ENCODE data around the gene PTPN9.

Gene PTPN9

DNA sequence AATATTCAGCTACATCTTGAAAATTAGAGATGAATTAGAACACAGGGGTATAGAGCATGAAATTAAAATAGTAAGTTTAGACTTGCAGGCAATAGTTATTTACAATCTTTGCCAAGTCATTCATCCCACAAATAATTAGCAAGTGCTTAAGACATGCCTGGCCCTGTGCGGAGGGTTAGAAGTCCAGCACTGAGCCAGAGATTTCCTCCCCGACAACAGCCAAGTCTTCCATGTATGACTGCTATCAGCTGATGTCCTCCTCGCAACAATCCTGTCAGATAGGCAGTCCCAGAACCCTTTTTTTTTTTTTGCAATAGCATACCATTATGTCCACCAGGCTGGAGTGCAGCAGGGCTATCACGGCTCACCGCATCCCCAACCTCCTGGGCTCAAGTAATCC lies 142.2 kb downstream of the PTPN9 start:
- Histone ChIP-seq H3K36me3 (ENCODE audit: control insufficient read depth, insufficient read depth, low read length) (peaks cover 23% of the 10 kb centered on the region), H3K4me1 (ENCODE audit: control insufficient read depth, insufficient read depth, low read length) (no peaks in the 10 kb centered on the region), H3K9ac (ENCODE audit: low read length) (no peak overlapping the region), H3K27ac (ENCODE audit: low read depth, low read length) (no peak overlapping the region), H3K4me3 (ENCODE audit: low read depth, low read length) (no peak overlapping the region), H3K9me3 (ENCODE audit: control insufficient read depth, insufficient read depth, low read depth, low read length) (no peaks in the 10 kb centered on the region), H3K27me3 (ENCODE audit: control insufficient read depth, insufficient read depth, low read length) (no peaks in the 10 kb centered on the region)

DNA sequence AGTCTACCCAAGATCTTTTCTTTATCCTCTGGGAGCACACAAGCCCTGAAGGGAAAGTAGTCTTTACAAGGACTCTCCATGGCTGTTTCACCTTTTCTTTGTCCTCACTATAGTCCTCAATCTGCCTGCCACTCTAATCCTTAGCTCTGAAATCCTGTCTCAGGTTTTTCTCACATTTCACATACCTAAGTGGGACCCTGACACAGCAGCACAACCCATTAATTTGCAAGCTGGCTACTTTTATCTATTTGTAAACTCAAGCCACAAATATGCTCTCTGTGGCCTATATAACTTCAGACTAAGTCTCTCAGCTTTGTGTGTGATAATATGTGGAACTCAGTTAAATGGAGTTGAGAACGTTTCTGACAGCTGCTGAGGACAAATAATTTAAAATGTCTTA lies 147.4 kb downstream of the PTPN9 start:
- H3K4me3 ChIP-seq (ENCODE audit: low read depth, low read length) = no peak overlapping the region
- H3K36me3 ChIP-seq (ENCODE audit: control insufficient read depth, insufficient read depth, low read length) = peaks cover 51% of the 10 kb centered on the region
- H3K9ac ChIP-seq (ENCODE audit: low read length) = no peak overlapping the region

DNA sequence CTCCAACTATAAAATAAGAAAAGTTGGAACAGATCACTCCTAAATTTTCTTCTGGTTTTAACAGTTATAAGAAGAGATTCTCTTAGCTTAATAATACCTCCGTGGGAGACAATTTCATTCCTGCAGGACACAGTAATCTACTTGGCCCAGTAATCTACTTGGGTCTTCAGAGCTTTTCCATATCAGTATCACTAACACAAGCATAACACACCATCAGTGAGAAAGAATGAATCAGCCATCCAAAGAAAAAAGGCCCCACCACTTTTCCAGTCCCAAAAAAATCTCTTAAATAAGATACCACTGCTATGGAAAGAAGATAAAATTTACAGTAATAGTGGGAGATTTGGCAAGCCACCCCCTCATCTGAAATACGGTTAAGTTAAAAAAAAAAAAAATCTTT lies 147.8 kb downstream of the PTPN9 start:
- no peak overlapping the region for H3K27ac ChIP-seq (ENCODE audit: low read depth, low read length)
- H3K36me3 ChIP-seq (ENCODE audit: control insufficient read depth, insufficient read depth, low read length) = peaks cover 51% of the 10 kb centered on the region
- H3K9me3 ChIP-seq (ENCODE audit: control insufficient read depth, insufficient read depth, low read depth, low read length) = no peaks in the 10 kb centered on the region
- no peaks in the 10 kb centered on the region for H3K27me3 ChIP-seq (ENCODE audit: control insufficient read depth, insufficient read depth, low read length)
- no peak overlapping the region for H3K4me3 ChIP-seq (ENCODE audit: low read depth, low read length)
- no peaks in the 10 kb centered on the region for H3K4me1 ChIP-seq (ENCODE audit: control insufficient read depth, insufficient read depth, low read length)
- no peak overlapping the region for H3K9ac ChIP-seq (ENCODE audit: low read length)

More for the DNA sequence above, 147.4 kb downstream of the PTPN9 start:
- Histone ChIP-seq H3K9me3 (ENCODE audit: control insufficient read depth, insufficient read depth, low read depth, low read length) (no peaks in the 10 kb centered on the region), H3K27me3 (ENCODE audit: control insufficient read depth, insufficient read depth, low read length) (no peaks in the 10 kb centered on the region), H3K4me1 (ENCODE audit: control insufficient read depth, insufficient read depth, low read length) (no peaks in the 10 kb centered on the region), H3K27ac (ENCODE audit: low read depth, low read length) (no peak overlapping the region)

GRCh38 chr15:75430259-75430658 lies 148.9 kb downstream of the PTPN9 start:
- no peaks in the 10 kb centered on the region for H3K4me1 ChIP-seq (ENCODE audit: control insufficient read depth, insufficient read depth, low read length)
- H3K4me3 ChIP-seq (ENCODE audit: low read depth, low read length) = no peak overlapping the region
- no peak overlapping the region for H3K27ac ChIP-seq (ENCODE audit: low read depth, low read length)
- H3K9ac ChIP-seq (ENCODE audit: low read length) = no peak overlapping the region
- H3K27me3 ChIP-seq (ENCODE audit: control insufficient read depth, insufficient read depth, low read length) = no peaks in the 10 kb centered on the region
- peaks cover 51% of the 10 kb centered on the region for H3K36me3 ChIP-seq (ENCODE audit: control insufficient read depth, insufficient read depth, low read length)
- H3K9me3 ChIP-seq (ENCODE audit: control insufficient read depth, insufficient read depth, low read depth, low read length) = no peaks in the 10 kb centered on the region

DNA sequence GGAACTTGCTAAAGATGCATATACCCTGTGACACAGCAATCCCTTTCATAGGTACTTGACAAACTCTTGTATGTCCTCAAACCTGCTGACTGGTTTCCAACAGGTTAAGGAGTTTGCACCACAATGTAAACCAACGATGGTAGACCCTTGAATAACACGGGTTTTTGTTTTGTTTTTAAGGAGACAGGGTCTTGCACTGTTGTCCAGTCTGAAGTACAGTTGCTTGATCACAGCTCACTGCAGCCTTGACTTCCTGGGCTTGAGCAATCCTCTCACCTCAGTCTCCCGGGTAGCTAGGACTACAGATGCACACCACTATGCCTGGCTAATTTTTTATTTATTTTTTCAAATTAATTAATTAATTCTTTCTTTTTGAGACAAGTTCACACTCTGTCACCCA lies 151.0 kb downstream of the PTPN9 start:
- Histone ChIP-seq H3K36me3 (ENCODE audit: control insufficient read depth, insufficient read depth, low read length) (peaks cover 58% of the 10 kb centered on the region), H3K4me1 (ENCODE audit: control insufficient read depth, insufficient read depth, low read length) (no peaks in the 10 kb centered on the region)

GRCh38 chr15:75425966-75426500 lies 153.1 kb downstream of the PTPN9 start:
- Histone ChIP-seq H3K9ac (ENCODE audit: low read length) (no peak overlapping the region), H3K4me3 (ENCODE audit: low read depth, low read length) (no peak overlapping the region), H3K4me1 (ENCODE audit: control insufficient read depth, insufficient read depth, low read length) (no peaks in the 10 kb centered on the region), H3K27ac (ENCODE audit: low read depth, low read length) (no peak overlapping the region), H3K9me3 (ENCODE audit: control insufficient read depth, insufficient read depth, low read depth, low read length) (no peaks in the 10 kb centered on the region), H3K36me3 (ENCODE audit: control insufficient read depth, insufficient read depth, low read length) (peaks cover 73% of the 10 kb centered on the region), H3K27me3 (ENCODE audit: control insufficient read depth, insufficient read depth, low read length) (no peaks in the 10 kb centered on the region)

More for the DNA sequence above, 151.0 kb downstream of the PTPN9 start:
- H3K27ac ChIP-seq (ENCODE audit: low read depth, low read length) = no peak overlapping the region
- H3K4me3 ChIP-seq (ENCODE audit: low read depth, low read length) = no peak overlapping the region
- no peak overlapping the region for H3K9ac ChIP-seq (ENCODE audit: low read length)
- no peaks in the 10 kb centered on the region for H3K27me3 ChIP-seq (ENCODE audit: control insufficient read depth, insufficient read depth, low read length)
- H3K9me3 ChIP-seq (ENCODE audit: control insufficient read depth, insufficient read depth, low read depth, low read length) = no peaks in the 10 kb centered on the region

GRCh38 chr15:75422554-75422953 lies 156.6 kb downstream of the PTPN9 start:
- Histone ChIP-seq H3K9ac (ENCODE audit: low read length) (no peak overlapping the region), H3K4me3 (ENCODE audit: low read depth, low read length) (no peak overlapping the region), H3K9me3 (ENCODE audit: control insufficient read depth, insufficient read depth, low read depth, low read length) (no peaks in the 10 kb centered on the region), H3K4me1 (ENCODE audit: control insufficient read depth, insufficient read depth, low read length) (no peaks in the 10 kb centered on the region), H3K27me3 (ENCODE audit: control insufficient read depth, insufficient read depth, low read length) (no peaks in the 10 kb centered on the region), H3K27ac (ENCODE audit: low read depth, low read length) (no peak overlapping the region), H3K36me3 (ENCODE audit: control insufficient read depth, insufficient read depth, low read length) (peaks cover 70% of the 10 kb centered on the region)

- Histone ChIP-seq H3K9me3 (ENCODE audit: control insufficient read depth, insufficient read depth, low read depth, low read length) (no peaks in the 10 kb centered on the region), H3K4me3 (ENCODE audit: low read depth, low read length) (no peak overlapping the region), H3K27me3 (ENCODE audit: control insufficient read depth, insufficient read depth, low read length) (no peaks in the 10 kb centered on the region), H3K36me3 (ENCODE audit: control insufficient read depth, insufficient read depth, low read length) (peaks cover 64% of the 10 kb centered on the region), H3K9ac (ENCODE audit: low read length) (no peak overlapping the region), H3K27ac (ENCODE audit: low read depth, low read length) (no peak overlapping the region), H3K4me1 (ENCODE audit: control insufficient read depth, insufficient read depth, low read length) (no peaks in the 10 kb centered on the region)
Measured at GRCh38 chr15:75420698-75421097, 158.4 kb downstream of the PTPN9 start.

GRCh38 chr15:75416584-75416983 lies 162.5 kb downstream of the PTPN9 start:
- H3K4me1 ChIP-seq (ENCODE audit: control insufficient read depth, insufficient read depth, low read length) = no peaks in the 10 kb centered on the region
- H3K27ac ChIP-seq (ENCODE audit: low read depth, low read length) = no peak overlapping the region
- no peaks in the 10 kb centered on the region for H3K9me3 ChIP-seq (ENCODE audit: control insufficient read depth, insufficient read depth, low read depth, low read length)
- H3K36me3 ChIP-seq (ENCODE audit: control insufficient read depth, insufficient read depth, low read length) = peaks cover 77% of the 10 kb centered on the region
- H3K9ac ChIP-seq (ENCODE audit: low read length) = no peak overlapping the region
- H3K27me3 ChIP-seq (ENCODE audit: control insufficient read depth, insufficient read depth, low read length) = no peaks in the 10 kb centered on the region
- no peak overlapping the region for H3K4me3 ChIP-seq (ENCODE audit: low read depth, low read length)
